K562 (cell line): Measurements from ENCODE around the gene ZNF155. TPM values are rescaled to one million over a fixed set of nuclear protein-coding genes. Genes with fewer than 3 reads are reported as not detected.
A peak's percentile ranks its signal among the peaks of the same experiment; 100 is the strongest.

ENCODE experiments used
- ATAC-seq: fragments of 200-7000 bp; cut with Tn5 transposase; 3 replicates; pipeline ENCODE4 v1.9.1; 2020; ENCODE audit warnings: moderate library complexity
- BruUV-seq: library from RNA; stranded (reverse); fragments of 400-500 nt; replicated peaks from 2 replicates; lab custom pipeline; 2021; lab: Mats Ljungman, UMichigan
- CTCF ChIA-PET: fragments of 300-600 bp; formaldehyde crosslinking; extraction: SDS; loops from one replicate; lab custom pipeline; 2021; ENCODE audit warnings: low intra/inter-chr PET ratio; lab: Yijun Ruan, JAX
- POLR2A ChIA-PET: fragments of 300-600, 350-650 bp; sonication (Branson Sonifier 250); formaldehyde crosslinking; extraction: SDS; loops from one replicate; lab custom pipeline; 2021; ENCODE audit warnings: antibody characterized with exemption, inconsistent platforms; lab: Yijun Ruan, JAX
- DNase-seq, 4 experiments: peaks; one replicate each; pipeline versions ENCODE4 v3.0.0 to v3.0.0-alpha.2; 2011 to 2018; ENCODE audit warnings: low spot score in 3 of 4, mixed read lengths in 3 of 4; ENCODE audit errors: extremely low read depth in 1 of 4
- FAIRE-seq: peaks from 2 replicates; lab custom pipeline; 2011; peaks lifted over from hg19 to GRCh38; lab: Jason Lieb, UNC
- H2AFZ ChIP-seq: 2 replicates; pipeline ENCODE4 v1.6.0; 2011; ENCODE audit warnings: low read depth, low read length, control low read depth, inconsistent platforms
- H3K27ac ChIP-seq: fragments of 200-600 bp; 3 replicates; pipeline ENCODE4 v1.8.0; 2011; ENCODE audit warnings: low read depth, mild to moderate bottlenecking, control low read depth, inconsistent platforms, low read length, moderate library complexity, mixed read lengths; ENCODE audit errors: extremely low read depth
- H3K27me3 ChIP-seq, 2 experiments: fragments of 300-600 bp in 1 of 2; 2 replicates in 1 of 2; 3 replicates in 1 of 2; pipeline versions ENCODE4 v1.6.0 to v1.8.0; 2011; ENCODE audit warnings: inconsistent platforms in 2 of 2, low read length in 2 of 2, mild to moderate bottlenecking in 1 of 2, mixed read lengths in 1 of 2, moderate library complexity in 1 of 2; ENCODE audit not compliant: control insufficient read depth in 2 of 2, insufficient read depth in 2 of 2
- H3K36me3 ChIP-seq: fragments of 300-600 bp; 3 replicates; pipeline ENCODE4 v1.8.0; 2011; ENCODE audit warnings: mild to moderate bottlenecking, low read length, inconsistent platforms; ENCODE audit not compliant: control insufficient read depth, insufficient read depth
- H3K4me1 ChIP-seq, 2 experiments: fragments of 200-600 bp in 1 of 2; replicated peaks in 1 of 2; 2 replicates in 1 of 2; 3 replicates in 1 of 2; pipeline versions ENCODE4 v1.5.1 to v1.8.0; 2011; ENCODE audit warnings: inconsistent platforms in 2 of 2, low read length in 2 of 2, mild to moderate bottlenecking in 1 of 2, mixed read lengths in 1 of 2, moderate library complexity in 1 of 2; ENCODE audit not compliant: control insufficient read depth in 2 of 2, insufficient read depth in 2 of 2
- H3K4me2 ChIP-seq: 2 replicates; pipeline ENCODE4 v1.6.1; 2011; ENCODE audit warnings: low read length, control low read depth, inconsistent platforms, mixed read lengths; ENCODE audit not compliant: insufficient read depth
- H3K4me3 ChIP-seq: fragments of 200-600 bp; sonication (generic), shearing (Covaris generic); 2 replicates; pipeline ENCODE4 v1.5.1; 2016; ENCODE audit warnings: control low read depth, inconsistent platforms
- H3K79me2 ChIP-seq: fragments of 200-600 bp; 3 replicates; pipeline ENCODE4 v1.8.0; 2011; ENCODE audit warnings: low read length, inconsistent platforms; ENCODE audit not compliant: control insufficient read depth, insufficient read depth
- H3K9ac ChIP-seq, 2 experiments: 2 replicates each; pipeline versions ENCODE4 v1.6.0 to v1.6.1; 2011; ENCODE audit warnings: low read depth in 2 of 2, low read length in 2 of 2, control low read depth in 1 of 2, inconsistent platforms in 1 of 2, mild to moderate bottlenecking in 1 of 2, mixed read lengths in 1 of 2; ENCODE audit not compliant: insufficient read depth in 1 of 2
- H3K9me1 ChIP-seq: one replicate; pipeline ENCODE4 v1.6.0; 2011; ENCODE audit warnings: inconsistent platforms, mild to moderate bottlenecking, low read length, moderate library complexity; ENCODE audit not compliant: control insufficient read depth, insufficient read depth
- H3K9me3 ChIP-seq: replicated peaks from 2 replicates; pipeline ENCODE4 v1.5.1; 2011; ENCODE audit warnings: low read depth, low read length, inconsistent platforms; ENCODE audit not compliant: control insufficient read depth, insufficient read depth
- H4K20me1 ChIP-seq: replicated peaks from 2 replicates; pipeline ENCODE4 v1.6.1; 2011; ENCODE audit warnings: low read length, inconsistent platforms, mixed read lengths; ENCODE audit not compliant: control insufficient read depth, insufficient read depth
- ARNT ChIP-seq, 2 experiments: fragments of 450-650 bp; IDR thresholded peaks; 2 replicates each; pipeline ENCODE4 v1.6.1; 2016; ENCODE audit warnings: mild to moderate bottlenecking in 1 of 2
- EGR1 ChIP-seq: fragments of 450-650 bp; conservative IDR thresholded peaks from 2 replicates; pipeline ENCODE4 v1.6.1; 2017; ENCODE audit warnings: mild to moderate bottlenecking
- EP300 ChIP-seq: IDR thresholded peaks from 2 replicates; pipeline ENCODE4 v1.6.1; 2012; ENCODE audit warnings: low read length, improper control_type of control experiment
- NFXL1 ChIP-seq: fragments of 450-650 bp; formaldehyde crosslinking; IDR thresholded peaks from 2 replicates; pipeline ENCODE4 v1.4.0; 2021; ENCODE audit warnings: mild to moderate bottlenecking
- RAD51 ChIP-seq: fragments of 450-650 bp; IDR thresholded peaks from 2 replicates; pipeline ENCODE4 v1.7.1; 2016; ENCODE audit warnings: low read depth, mild to moderate bottlenecking, borderline replicate concordance
- TARDBP ChIP-seq: fragments of 450-650 bp; IDR thresholded peaks from 2 replicates; pipeline ENCODE4 v1.6.1; 2016
- TBP ChIP-seq: optimal IDR thresholded peaks from 2 replicates; pipeline ENCODE3; 2011; ENCODE audit warnings: low read depth, low read length, improper control_type of control experiment
- ZNF197 ChIP-seq: fragments of 200-800 bp; sonication (Bioruptor generic); IDR thresholded peaks from 2 replicates; pipeline ENCODE4 v1.6.1; 2016; ENCODE audit warnings: low read depth, missing genetic modification characterization, missing compliant biosample characterization
- ZNF212 ChIP-seq: fragments of 450-650 bp; formaldehyde crosslinking; IDR thresholded peaks from 2 replicates; pipeline ENCODE4 v1.4.0; 2020; ENCODE audit warnings: mild to moderate bottlenecking
- ZNF778 ChIP-seq: fragments of 450-650 bp; formaldehyde crosslinking; IDR thresholded peaks from 2 replicates; pipeline ENCODE4 v1.4.0; 2020; ENCODE audit warnings: mild to moderate bottlenecking, moderate library complexity
- WGBS: fragments of 100-300 bp; shearing (Covaris generic); methylation state at CpG from one replicate; pipeline ENCODE4 v1.1.6; 2016; ENCODE audit warnings: low coverage, mixed read lengths; ENCODE audit not compliant: insufficient coverage; ENCODE audit errors: missing lambda C conversion rate; 5-methylcytosine and 5-hydroxymethylcytosine counted together
- in situ Hi-C: fragments of 300-500 bp; cut with MboI; formaldehyde crosslinking; loops from 4 replicates; pipeline ENCODE4 v1.15.0; 2018; ENCODE audit warnings: inconsistent platforms, mixed read lengths
- intact Hi-C: fragments of 100-400 bp; cut with micrococcal nuclease; formaldehyde crosslinking; loops from 2 replicates; pipeline ENCODE4 v1.14.2; 2022
- polyA plus RNA-seq, 8 experiments: library from polyadenylated mRNA; depleted of rRNA in 4 of 8; stranded (reverse) in 5 of 8; unstranded in 3 of 8; fragments of >200 nt; fragmentation: Nextera tagmentation in 2 of 8; fragmentation: Illumina TruSeq in 1 of 8; extraction: Ambion mirVana in 2 of 8; extraction: Trizol in 1 of 8; gene quantifications; 2 replicates each; pipeline versions ENCODE4 v1.2.1 to v1.2.3, GENCODE V29; 2011 to 2014; ENCODE audit warnings: inconsistent platforms in 1 of 8, missing spikeins in 1 of 8
- total RNA-seq, 7 experiments: library from RNA; depleted of rRNA in 6 of 7; stranded (reverse); fragments of >200 nt in 6 of 7; fragmentation: Illumina TruSeq in 2 of 7; extraction: Trizol in 2 of 7; gene quantifications; 2 replicates each; pipeline versions ENCODE4 v1.2.1 to v1.2.3, GENCODE V29; 2011 to 2021; ENCODE audit warnings: low replicate concordance in 1 of 7
- TF ChIP-seq, protein P1 (sequence below), 2 experiments: fragments of 450-650 bp; conservative IDR thresholded peaks; 2 replicates each; pipeline ENCODE4 v1.6.1; 2017; ENCODE audit warnings: mild to moderate bottlenecking in 2 of 2, moderate library complexity in 2 of 2

The ZNF155 gene
- total and polyA plus RNA-seq, 9 of the 15 experiments (the other 6 are each of a cell fraction or from before 2014, with no cell fraction given) = 0.09 to 0.76 (median 0.37) TPM

DNA sequence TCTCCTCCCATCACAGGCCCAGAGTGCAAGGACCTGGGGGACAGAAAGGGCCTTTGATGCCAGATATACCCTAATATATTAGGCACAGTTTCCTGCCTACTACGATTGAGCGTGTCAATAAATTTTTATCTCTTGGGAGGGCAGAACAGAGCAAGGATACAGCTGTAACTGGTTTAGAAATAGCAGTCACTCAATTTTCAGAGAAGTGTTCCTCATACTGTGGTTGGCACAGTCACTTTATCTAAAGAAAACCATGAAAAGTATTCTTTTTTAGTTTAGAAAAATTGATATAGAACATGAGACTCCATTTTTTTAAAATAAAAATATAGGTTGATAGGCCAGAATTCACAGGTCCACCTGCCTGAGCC is 460 bp upstream of the ZNF155 start:
- Histone ChIP-seq H3K27me3 (no peaks in the 10 kb centered on the region), H4K20me1 (no peaks in the 10 kb centered on the region), H3K9me3 (no peaks in the 10 kb centered on the region)
- ATAC-seq = peak; percentile 22; the same call in 2 of the 3 replicates
- in situ Hi-C loops = no loop called here
- no peak for TF ChIP-seq ARNT (IDR thresholded peaks at IDR 0.05)
- TF ChIP-seq, all 486 proteins: peak for 0
- H3K9me1 ChIP-seq = no peaks in the 10 kb centered on the region
- intact Hi-C loops = no loop called here
- no peaks in the 10 kb centered on the region for H3K79me2 ChIP-seq
- H3K9ac ChIP-seq = no peak overlapping the region
- no TSS peak for BruUV-seq
- FAIRE-seq = no peak
- H2AFZ ChIP-seq = peak overlapping the region; percentile 94
- no peak overlapping the region for H3K27ac ChIP-seq
- POLR2A ChIA-PET = interaction anchor here (0.6 to 0.7 kb wide), 3 partner anchors 17 to 31 kb away, joined by 3 read pairs; no protein-coding TSS in a partner anchor
- H3K4me2 ChIP-seq = peak overlapping the region; percentile 78
- DNase-seq = no peak
- CTCF ChIA-PET = no interaction called here
- peak overlapping the region; percentile 32 for H3K4me3 ChIP-seq
- H3K36me3 ChIP-seq = no peaks in the 10 kb centered on the region
- WGBS = 30% methylated on average over 2 of the region's 2 CpGs
- H3K4me1 ChIP-seq = no peaks in the 10 kb centered on the region

DNA sequence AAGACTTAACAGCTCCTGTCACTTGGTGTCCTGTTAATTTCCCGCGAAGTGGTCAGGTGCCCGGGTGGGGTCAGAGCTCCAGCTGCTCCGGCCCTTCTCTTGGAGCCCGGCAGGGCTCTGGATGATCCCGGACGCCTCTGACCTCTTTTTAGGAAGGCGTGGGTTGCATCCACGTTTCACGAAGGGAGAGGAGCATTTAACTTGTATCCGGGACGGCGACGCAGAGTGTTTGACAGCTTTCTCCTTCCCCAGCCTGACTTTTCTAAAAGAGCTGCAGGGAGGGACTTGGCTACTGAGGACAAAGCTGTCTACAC is 656 bp downstream of the ZNF155 start:
- H3K9me1 ChIP-seq = no peaks in the 10 kb centered on the region
- no peak overlapping the region for H3K27ac ChIP-seq
- H3K4me2 ChIP-seq = peak overlapping the region; percentile 78
- 0 out of 2 replicates have a peak overlapping the region, but pooled peaks have one; percentile 32 for H3K4me3 ChIP-seq
- H3K79me2 ChIP-seq = no peaks in the 10 kb centered on the region
- in situ Hi-C loops = no loop called here
- no peaks in the 10 kb centered on the region for H4K20me1 ChIP-seq
- H3K36me3 ChIP-seq = no peaks in the 10 kb centered on the region
- FAIRE-seq (no peak), DNase-seq (no peak)
- POLR2A ChIA-PET = interaction anchor here (0.6 to 1.2 kb wide), 3 partner anchors 12 to 222 kb away, joined by 3 to 4 read pairs (median 3); partner anchors contain the start of gene ZNF45
- H3K9me3 ChIP-seq = no peaks in the 10 kb centered on the region
- BruUV-seq = TSS peak; percentile 60
- H3K4me1 ChIP-seq = no peaks in the 10 kb centered on the region
- CTCF ChIA-PET = no interaction called here
- no peaks in the 10 kb centered on the region for H3K27me3 ChIP-seq
- intact Hi-C loops = no loop called here
- H3K9ac ChIP-seq = no peak overlapping the region
- TF ChIP-seq TBP (no peak), EGR1 (no peak), NFXL1 (CRISPR knock-in tag) (no peak), RAD51 (no peak), ZNF212 (CRISPR knock-in tag) (no peak), ZNF197 (CRISPR knock-in tag) (no peak), TARDBP (no peak), ZNF778 (CRISPR knock-in tag) (no peak), EP300 (no peak)
- TF ChIP-seq, protein P1, sequence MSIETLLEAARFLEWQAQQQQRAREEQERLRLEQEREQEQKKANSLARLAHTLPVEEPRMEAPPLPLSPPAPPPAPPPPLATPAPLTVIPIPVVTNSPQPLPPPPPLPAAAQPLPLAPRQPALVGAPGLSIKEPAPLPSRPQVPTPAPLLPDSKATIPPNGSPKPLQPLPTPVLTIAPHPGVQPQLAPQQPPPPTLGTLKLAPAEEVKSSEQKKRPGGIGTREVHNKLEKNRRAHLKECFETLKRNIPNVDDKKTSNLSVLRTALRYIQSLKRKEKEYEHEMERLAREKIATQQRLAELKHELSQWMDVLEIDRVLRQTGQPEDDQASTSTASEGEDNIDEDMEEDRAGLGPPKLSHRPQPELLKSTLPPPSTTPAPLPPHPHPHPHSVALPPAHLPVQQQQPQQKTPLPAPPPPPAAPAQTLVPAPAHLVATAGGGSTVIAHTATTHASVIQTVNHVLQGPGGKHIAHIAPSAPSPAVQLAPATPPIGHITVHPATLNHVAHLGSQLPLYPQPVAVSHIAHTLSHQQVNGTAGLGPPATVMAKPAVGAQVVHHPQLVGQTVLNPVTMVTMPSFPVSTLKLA (conservative IDR thresholded peaks at IDR 0.05) = no peak
- TF ChIP-seq, all 486 proteins: peak for 0
- WGBS = 43% methylated on average over 14 of the region's 14 CpGs
- peak; percentile 27; the same call in 2 of the 3 replicates for ATAC-seq
- peak overlapping the region; percentile 94 for H2AFZ ChIP-seq
